ENCODE results near the gene APMAP. TPM values are rescaled to one million over a fixed set of nuclear protein-coding genes. Genes with fewer than 3 reads are reported as not detected.

APMAP gene
- total RNA-seq, 1 experiment from 2014 or later = 67.8 TPM

DNA sequence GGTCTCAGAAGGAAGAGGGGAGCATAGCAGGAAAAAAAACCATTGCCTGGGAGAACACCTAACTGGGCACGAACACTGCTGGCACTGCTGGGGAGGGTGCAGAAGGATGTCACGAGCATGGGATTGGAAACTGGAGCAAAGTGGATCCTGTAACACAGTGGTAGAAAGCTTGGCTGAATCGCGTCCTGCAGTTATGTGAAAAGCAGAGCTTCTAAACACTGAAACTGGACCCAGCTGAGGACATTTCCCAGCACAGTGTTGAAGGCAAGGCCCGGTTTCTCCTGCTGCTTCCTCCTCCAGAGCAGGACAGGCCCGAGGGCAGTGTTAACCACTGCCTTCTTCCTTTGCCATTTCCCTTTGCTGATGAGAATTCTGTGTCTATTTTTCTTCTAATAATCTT is 6.7 kb downstream of the APMAP start:
- no peak overlapping the region for H3K14ac ChIP-seq (ENCODE audit: insufficient read depth, low read length)
- peaks cover 8% of the 10 kb centered on the region; the same call in 1 of the 2 replicates for H3K79me2 ChIP-seq (ENCODE audit: insufficient read depth, low read length)
- no peak overlapping the region for H3K27ac ChIP-seq (ENCODE audit: insufficient read length, low read depth, low read length)
- H3K56ac ChIP-seq (ENCODE audit: insufficient read length, low read depth, low read length) = no peak overlapping the region
- no peaks in the 10 kb centered on the region for H3K23me2 ChIP-seq (ENCODE audit: insufficient read length, low read depth, low read length, poor library complexity, severe bottlenecking)
- H3K27ac Mint-ChIP-seq = no peak overlapping the region
- no peak overlapping the region for H3K4me3 Mint-ChIP-seq
- no peak overlapping the region for H2BK12ac ChIP-seq (ENCODE audit: insufficient read length, low read depth, low read length)
- H3K4me1 ChIP-seq (ENCODE audit: insufficient read depth, low read length) = no peaks in the 10 kb centered on the region
- no peaks in the 10 kb centered on the region for H4K20me1 ChIP-seq (ENCODE audit: control insufficient read depth, insufficient read depth, insufficient read length)
- H3K27me3 ChIP-seq (ENCODE audit: insufficient read depth, low read length) = no peaks in the 10 kb centered on the region
- H4K5ac ChIP-seq (ENCODE audit: insufficient read length, low read depth, low read length) = no peak overlapping the region
- no peak overlapping the region for H2BK120ac ChIP-seq (ENCODE audit: low read depth, low read length, poor library complexity, severe bottlenecking)
- no peak overlapping the region for H2AK5ac ChIP-seq (ENCODE audit: insufficient read length, low read length)
- H4K91ac ChIP-seq (ENCODE audit: insufficient read length, low read depth, low read length) = no peak overlapping the region
- H3K9me3 ChIP-seq (ENCODE audit: control insufficient read depth, low read depth, low read length) = peaks cover 1% of the 10 kb centered on the region
- H4K8ac ChIP-seq (replicated peaks; ENCODE audit: insufficient read length, low read depth, low read length) = no peak overlapping the region
- H3K18ac ChIP-seq (ENCODE audit: insufficient read length, low read depth, low read length) = no peak overlapping the region
- H3K36me3 Mint-ChIP-seq (ENCODE audit: insufficient read depth in 1 of 3, low read depth in 3 of 3) = peaks cover 23 to 31% (median 28%) of the 10 kb centered on the region in 3 experiments
- H2BK5ac ChIP-seq (ENCODE audit: insufficient read length, low read length) = no peak overlapping the region
- no peak overlapping the region for H2BK20ac ChIP-seq (ENCODE audit: low read depth, low read length, poor library complexity, severe bottlenecking)
- peaks cover 3% of the 10 kb centered on the region for H3K79me1 ChIP-seq (ENCODE audit: insufficient read depth, low read depth, low read length, poor library complexity, severe bottlenecking)
- H2BK15ac ChIP-seq (ENCODE audit: low read depth, low read length) = no peak overlapping the region
- H3K27me3 Mint-ChIP-seq (ENCODE audit: low read depth) = no peaks in the 10 kb centered on the region
- DNase-seq = peak; percentile 6
- H3K4ac ChIP-seq (ENCODE audit: low read depth, low read length) = no peak overlapping the region
- H3T11ph ChIP-seq (ENCODE audit: low read length) = no peak overlapping the region
- no peak overlapping the region for H2AFZ ChIP-seq (ENCODE audit: low read length)
- TF ChIP-seq, protein P1, sequence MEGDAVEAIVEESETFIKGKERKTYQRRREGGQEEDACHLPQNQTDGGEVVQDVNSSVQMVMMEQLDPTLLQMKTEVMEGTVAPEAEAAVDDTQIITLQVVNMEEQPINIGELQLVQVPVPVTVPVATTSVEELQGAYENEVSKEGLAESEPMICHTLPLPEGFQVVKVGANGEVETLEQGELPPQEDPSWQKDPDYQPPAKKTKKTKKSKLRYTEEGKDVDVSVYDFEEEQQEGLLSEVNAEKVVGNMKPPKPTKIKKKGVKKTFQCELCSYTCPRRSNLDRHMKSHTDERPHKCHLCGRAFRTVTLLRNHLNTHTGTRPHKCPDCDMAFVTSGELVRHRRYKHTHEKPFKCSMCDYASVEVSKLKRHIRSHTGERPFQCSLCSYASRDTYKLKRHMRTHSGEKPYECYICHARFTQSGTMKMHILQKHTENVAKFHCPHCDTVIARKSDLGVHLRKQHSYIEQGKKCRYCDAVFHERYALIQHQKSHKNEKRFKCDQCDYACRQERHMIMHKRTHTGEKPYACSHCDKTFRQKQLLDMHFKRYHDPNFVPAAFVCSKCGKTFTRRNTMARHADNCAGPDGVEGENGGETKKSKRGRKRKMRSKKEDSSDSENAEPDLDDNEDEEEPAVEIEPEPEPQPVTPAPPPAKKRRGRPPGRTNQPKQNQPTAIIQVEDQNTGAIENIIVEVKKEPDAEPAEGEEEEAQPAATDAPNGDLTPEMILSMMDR (conservative IDR thresholded peaks at IDR 0.05) = no peak
- no peak overlapping the region for H3K9ac ChIP-seq (ENCODE audit: extremely low read depth, insufficient read length, low read length)
- peaks cover 0 to 6% of the 10 kb centered on the region in 2 experiments; a peak in 3 of 5 replicates for H3K9me3 Mint-ChIP-seq
- WGBS (ENCODE audit: extremely low coverage, insufficient read length, low lambda C conversion rate) = no CpG with 5 or more reads among the region's 6 CpGs
- no peak overlapping the region for H3K4me2 ChIP-seq (ENCODE audit: insufficient read depth, insufficient read length, low read length)
- peaks cover 3% of the 10 kb centered on the region in 2 experiments; a peak in 2 of 4 replicates for H3K4me1 Mint-ChIP-seq
- H3K23ac ChIP-seq (ENCODE audit: insufficient read length, low read depth, low read length) = no peak overlapping the region
